Raji (cell line): ENCODE measurements around the gene PLCB2.

Source experiments
- POLR2A ChIP-seq: IDR thresholded peaks from 2 replicates; pipeline ENCODE4 v1.6.1; 2011; ENCODE audit warnings: low read depth, low read length, control low read depth; ENCODE audit not compliant: insufficient read depth

The PLCB2 gene

GRCh38 chr15:40242601-40243000, 65.1 kb downstream of the PLCB2 start:
- no peak for TF ChIP-seq POLR2A

GRCh38 chr15:40242213-40242599, 65.5 kb downstream of the PLCB2 start:
- no peak for TF ChIP-seq POLR2A

GRCh38 chr15:40241269-40242212, 66.2 kb downstream of the PLCB2 start:
- no peak for TF ChIP-seq POLR2A

GRCh38 chr15:40240619-40241221, 67.0 kb downstream of the PLCB2 start:
- TF ChIP-seq POLR2A = no peak

- no peak for TF ChIP-seq POLR2A
Observed at GRCh38 chr15:40239693-40240618, 67.8 kb downstream of the PLCB2 start.

GRCh38 chr15:40239404-40239692, 68.4 kb downstream of the PLCB2 start:
- no peak for TF ChIP-seq POLR2A

- no peak for TF ChIP-seq POLR2A
Observed at GRCh38 chr15:40238532-40239403, 69.0 kb downstream of the PLCB2 start, which contains the start of gene PAK6. Gene PAK6 (plus strand): TSS chr15:40239063. CDS start chr15:40264786, 25,723 bp downstream.
